ENCODE results near the gene CLTCL1.

Gene CLTCL1

GRCh38 chr22:19244600-19245352 is 46.7 kb downstream of the CLTCL1 start:
- DNase-seq: no peak

- DNase-seq: no peak
These were observed 48.8 kb downstream of the CLTCL1 start for GRCh38 chr22:19242699-19243098.

DNA sequence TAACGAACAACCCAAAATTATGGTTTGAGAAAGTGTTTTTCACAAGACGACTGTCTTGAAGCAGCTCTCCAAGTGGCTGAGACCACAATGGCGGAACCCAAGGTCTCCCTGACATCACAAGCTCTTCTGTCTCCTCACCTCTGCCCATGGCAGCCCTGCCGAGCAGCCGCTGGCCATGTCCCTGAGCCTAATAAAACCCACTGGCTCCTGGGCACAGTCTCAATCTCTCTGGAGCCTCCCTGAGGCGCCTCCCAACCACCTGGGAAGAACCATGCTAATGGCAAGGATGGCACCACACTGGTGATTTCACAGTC is 50.0 kb downstream of the CLTCL1 start:
- DNase-seq: no peak

GRCh38 chr22:19240813-19241592 is 50.5 kb downstream of the CLTCL1 start:
- DNase-seq: no peak

DNA sequence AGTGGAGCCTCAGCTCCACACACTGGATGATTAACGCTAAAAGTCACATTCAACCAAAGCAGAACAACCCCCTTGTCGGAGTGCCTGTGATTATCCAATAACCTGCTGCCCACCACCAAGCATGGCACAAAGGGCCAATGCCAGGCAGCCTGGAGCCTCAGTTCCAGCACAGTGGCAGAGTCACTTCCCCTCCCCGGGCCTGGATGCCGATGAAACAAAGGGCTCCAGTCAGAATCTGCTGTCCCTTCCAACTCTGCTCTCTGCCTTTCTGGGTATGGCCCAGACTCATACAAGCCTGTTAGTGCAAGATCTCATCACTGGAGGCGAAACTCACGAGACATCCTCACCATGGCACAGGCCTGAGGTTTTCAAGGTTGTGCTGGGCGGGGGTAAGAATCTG is 52.1 kb downstream of the CLTCL1 start:
- no peak for DNase-seq

- DNase-seq: no peak
These were observed 52.6 kb downstream of the CLTCL1 start for GRCh38 chr22:19238900-19239299.

DNA sequence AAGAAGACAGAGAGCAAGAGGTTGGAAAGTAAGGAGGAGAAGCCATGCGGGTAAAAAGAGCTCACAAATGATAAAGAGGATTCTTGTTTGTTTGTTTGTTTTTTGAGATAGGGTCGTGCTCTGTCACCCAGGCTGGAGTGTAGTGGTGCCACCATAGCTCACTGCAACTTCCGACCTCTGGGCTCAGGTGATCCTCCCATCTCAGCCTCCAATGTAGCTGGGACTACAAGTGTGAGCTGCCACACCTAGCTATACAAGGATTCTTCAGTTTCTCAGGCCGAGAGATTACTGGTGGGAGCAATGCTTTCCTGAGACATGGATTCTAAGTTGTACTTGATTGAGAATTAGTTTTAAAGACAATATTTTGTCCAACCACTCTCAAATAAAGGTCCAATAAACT is 55.6 kb downstream of the CLTCL1 start:
- no peak for DNase-seq

- no peak for DNase-seq
These were observed 57.2 kb downstream of the CLTCL1 start for GRCh38 chr22:19234126-19234896.

DNA sequence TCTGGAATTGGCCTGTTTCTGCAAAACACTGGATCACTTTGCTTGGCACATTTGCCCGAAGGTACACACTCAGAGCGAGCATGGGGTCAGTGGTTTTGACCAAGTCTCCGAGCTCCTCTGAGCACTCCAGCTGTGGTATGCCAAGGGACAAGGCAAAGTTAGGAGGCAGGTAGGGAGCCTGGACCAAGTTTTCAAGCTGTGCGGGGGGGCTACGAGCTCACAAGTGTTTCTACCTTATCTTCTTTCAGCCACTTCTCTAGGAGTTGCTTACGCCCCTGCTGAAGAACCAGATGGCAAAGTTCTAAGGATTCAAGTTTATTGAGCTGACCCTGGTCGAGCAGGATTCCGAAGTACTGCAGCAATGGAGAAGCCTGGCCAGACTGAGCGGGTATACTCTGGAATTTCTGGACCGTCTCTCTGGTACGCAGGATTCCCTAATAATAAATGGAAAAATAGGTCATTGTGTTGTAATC is 58.3 kb downstream of the CLTCL1 start:
- no peak for DNase-seq

DNA sequence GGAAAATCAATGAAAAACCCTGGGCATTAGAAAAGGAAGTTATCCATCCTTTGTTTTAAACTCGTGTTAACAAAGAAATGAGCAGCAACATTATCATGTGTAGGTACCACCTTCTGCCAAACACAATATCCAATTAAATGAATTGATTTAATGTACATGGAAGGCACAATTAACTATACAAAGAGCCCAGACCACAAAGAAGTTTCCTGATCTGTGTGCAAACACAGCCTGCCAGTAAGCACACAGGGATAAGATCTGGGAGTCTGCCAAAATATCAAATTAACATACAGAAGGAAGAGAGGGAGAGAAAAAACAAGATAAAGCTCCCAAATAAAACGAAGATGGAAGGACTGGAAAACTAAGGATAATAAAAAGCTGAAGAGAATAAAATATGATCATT is 58.9 kb downstream of the CLTCL1 start:
- no peak for DNase-seq

- no peak for DNase-seq
These were observed 59.5 kb downstream of the CLTCL1 start for GRCh38 chr22:19231986-19232385.

GRCh38 chr22:19229600-19229999 is 61.9 kb downstream of the CLTCL1 start:
- no peak for DNase-seq

DNA sequence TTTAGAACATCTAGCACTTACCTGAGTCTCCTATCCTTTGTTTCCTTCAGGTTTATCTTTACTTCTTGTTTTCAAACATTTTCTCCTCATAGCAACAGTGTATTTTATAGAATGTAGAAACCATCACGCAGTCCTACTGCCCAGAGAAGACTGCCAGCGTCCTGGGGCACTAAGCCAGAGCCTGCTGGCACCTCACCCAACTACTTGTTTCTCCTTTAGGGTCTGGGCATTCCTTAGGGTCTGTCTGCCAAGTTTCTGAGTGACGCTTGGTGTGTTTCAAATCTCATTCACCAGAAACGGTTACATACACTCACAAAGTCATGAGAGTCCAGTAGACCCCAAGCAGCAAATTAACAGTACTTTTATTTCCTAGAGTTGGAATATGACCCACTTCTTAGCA is 63.3 kb downstream of the CLTCL1 start:
- no peak for DNase-seq

- DNase-seq: no peak
These were observed 65.1 kb downstream of the CLTCL1 start for GRCh38 chr22:19226428-19226827.

GRCh38 chr22:19225560-19225959 is 66.0 kb downstream of the CLTCL1 start:
- no peak for DNase-seq

DNA sequence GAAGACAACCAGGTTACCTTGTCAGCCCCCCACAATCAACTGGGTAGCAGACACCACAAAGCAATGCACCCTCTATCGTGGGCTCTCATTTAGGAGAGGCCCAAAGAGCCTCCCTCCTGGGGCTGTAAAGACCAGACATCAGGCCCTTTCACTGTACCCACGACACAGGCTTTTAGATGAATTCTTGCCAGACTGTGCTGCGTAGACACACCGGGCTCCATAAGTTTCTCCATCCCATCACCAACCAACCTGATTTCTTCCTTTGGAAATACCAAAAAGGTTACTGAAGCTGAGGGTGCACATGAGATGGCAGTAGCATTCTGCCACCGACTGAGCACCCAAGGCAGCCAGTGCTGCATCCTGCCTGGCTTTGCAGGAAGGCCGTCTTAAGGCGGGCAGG is 66.5 kb downstream of the CLTCL1 start:
- no peak for DNase-seq

- DNase-seq: no peak
These were observed 67.0 kb downstream of the CLTCL1 start for GRCh38 chr22:19224557-19224956.

DNA sequence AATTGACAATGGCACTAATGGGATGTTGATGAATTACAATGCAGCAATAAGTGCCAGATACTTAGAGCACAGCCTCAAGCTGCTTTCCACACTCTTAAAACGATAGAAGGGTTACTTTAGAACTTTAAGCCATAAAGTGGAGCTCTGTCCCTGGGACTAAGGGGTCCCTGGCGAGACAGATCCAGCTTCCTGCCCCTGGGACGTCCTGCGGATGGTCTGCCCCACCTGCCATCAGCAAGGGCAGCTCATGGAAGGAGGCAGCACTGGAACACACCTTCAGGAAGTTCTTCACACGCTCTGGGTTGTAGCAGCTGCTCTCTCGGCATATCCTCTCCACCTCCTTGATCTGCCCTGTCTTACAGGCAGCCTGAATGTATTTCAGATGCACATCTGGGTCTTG is 67.9 kb downstream of the CLTCL1 start:
- no peak for DNase-seq

GRCh38 chr22:19223110-19223509 is 68.4 kb downstream of the CLTCL1 start:
- no peak for DNase-seq

GRCh38 chr22:19222242-19223005 is 69.1 kb downstream of the CLTCL1 start:
- DNase-seq: no peak

DNA sequence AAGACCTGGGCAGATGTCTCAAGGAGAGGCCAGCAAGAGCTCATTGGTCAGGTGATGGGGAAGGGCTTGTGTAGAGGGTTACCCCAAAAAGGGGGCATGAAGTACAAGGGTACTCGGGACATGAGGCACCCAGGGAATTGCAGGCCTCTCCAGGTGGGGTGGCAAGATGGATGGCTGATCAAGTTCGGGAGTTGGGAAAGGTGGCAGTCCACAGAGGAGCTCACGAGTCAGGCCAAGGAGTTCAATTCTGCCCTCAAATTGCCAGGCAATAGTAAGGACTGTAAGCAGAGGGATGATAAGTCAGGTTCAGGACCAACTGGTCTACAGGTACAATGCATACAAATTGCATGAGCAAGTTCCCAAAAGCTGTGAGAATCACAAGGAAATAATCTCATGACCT is 70.7 kb downstream of the CLTCL1 start:
- no peak for DNase-seq

DNA sequence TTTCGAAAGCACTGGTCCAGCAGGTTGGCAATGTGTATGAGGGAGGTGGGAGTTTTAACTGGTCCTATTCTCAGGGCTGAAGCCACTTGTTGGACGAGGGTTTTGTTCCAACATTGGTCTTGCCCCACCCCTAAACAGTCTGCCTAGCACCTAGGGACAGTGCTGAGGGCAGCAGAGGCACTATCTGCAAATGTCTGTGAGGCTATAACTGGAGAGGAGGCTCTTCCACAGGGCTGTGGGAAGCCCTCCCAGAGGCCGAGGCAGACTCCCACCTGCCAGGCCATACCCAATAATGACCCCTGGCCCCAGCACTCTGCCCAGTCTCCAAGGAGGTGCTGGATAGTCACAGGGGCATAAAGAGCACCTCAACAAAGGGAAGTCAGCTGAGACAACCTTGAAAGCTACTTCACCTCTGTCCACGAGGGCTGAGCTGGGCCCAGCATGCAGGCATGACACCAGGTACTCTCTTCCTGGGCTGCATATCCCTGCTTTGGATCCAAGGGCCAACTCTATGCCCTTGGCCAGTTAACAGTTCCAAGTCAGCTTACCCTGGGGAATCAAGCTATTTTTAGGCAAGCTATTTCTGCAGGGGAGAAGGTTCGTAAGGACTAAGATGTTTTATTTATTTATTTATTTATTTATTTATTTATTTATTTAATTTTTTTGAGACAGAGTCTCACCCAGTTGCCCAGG is 72.8 kb downstream of the CLTCL1 start:
- DNase-seq: no peak

Measured in hematopoietic multipotent progenitor cell treated with erythropoietin and hydrocortisone succinate and interleukin-3 and kit ligand, for 6 days (in vitro differentiated cells).